IMR-90 (cell line): Measurements from ENCODE around the gene ALDH1B1. TPM values are rescaled to one million over a fixed set of nuclear protein-coding genes. Genes with fewer than 3 reads are reported as not detected.

Experiments used
- ATAC-seq: fragments of 200-7000 bp; cut with Tn5 transposase; 2 replicates; pipeline ENCODE4 v1.9.1; 2020; ENCODE audit warnings: low read depth, mild to moderate bottlenecking, moderate library complexity
- BruUV-seq: library from RNA; stranded (reverse); fragments of 400-500 nt; replicated peaks from 2 replicates; lab custom pipeline; 2021; lab: Mats Ljungman, UMichigan
- CTCF ChIA-PET: fragments of 300-600 bp; formaldehyde crosslinking; extraction: SDS; loops from one replicate; lab custom pipeline; 2021; ENCODE audit warnings: antibody characterized with exemption; lab: Yijun Ruan, JAX
- POLR2A ChIA-PET: fragments of 300-600 bp; sonication (Branson Sonifier 250); formaldehyde crosslinking; loops from one replicate; lab custom pipeline; 2022; ENCODE audit warnings: antibody characterized with exemption; ENCODE audit not compliant: unreplicated experiment; lab: Charles Lee
- DNase-seq: peaks from one replicate; pipeline ENCODE4 v3.0.0; 2013
- H2AFZ ChIP-seq: replicated peaks from 2 replicates; pipeline ENCODE3; 2013; ENCODE audit warnings: low read length, mild to moderate bottlenecking; ENCODE audit not compliant: poor library complexity
- H2AK5ac ChIP-seq: 2 replicates; pipeline ENCODE4 v1.6.1; 2013; ENCODE audit warnings: low read depth, low read length, inconsistent platforms
- H2AK9ac ChIP-seq: replicated peaks from 2 replicates; pipeline ENCODE3; 2013; ENCODE audit warnings: mild to moderate bottlenecking, low read depth, low read length, moderate library complexity; ENCODE audit not compliant: poor library complexity
- H2BK120ac ChIP-seq: 2 replicates; pipeline ENCODE4 v1.6.1; 2013; ENCODE audit warnings: low read depth, low read length, inconsistent platforms
- H2BK15ac ChIP-seq: 3 replicates; pipeline ENCODE4 v1.6.1; 2013; ENCODE audit warnings: low read depth, low read length, inconsistent platforms
- H2BK20ac ChIP-seq: 2 replicates; pipeline ENCODE4 v1.6.1; 2013; ENCODE audit warnings: low read depth, mild to moderate bottlenecking, inconsistent platforms, low read length, moderate library complexity
- H2BK5ac ChIP-seq: 2 replicates; pipeline ENCODE4 v1.6.1; 2013; ENCODE audit warnings: mild to moderate bottlenecking, low read depth, low read length, inconsistent platforms; ENCODE audit not compliant: poor library complexity, severe bottlenecking
- H3K14ac ChIP-seq: replicated peaks from 2 replicates; pipeline ENCODE4 v1.6.1; 2013; ENCODE audit warnings: low read depth, low read length, inconsistent platforms
- H3K18ac ChIP-seq: 2 replicates; pipeline ENCODE4 v1.6.1; 2013; ENCODE audit warnings: low read depth, low read length, control low read depth
- H3K23ac ChIP-seq: 2 replicates; pipeline ENCODE4 v1.6.1; 2013; ENCODE audit warnings: low read depth, low read length, inconsistent platforms
- H3K27ac ChIP-seq: 2 replicates; pipeline ENCODE4 v1.5.1; 2013; ENCODE audit warnings: mild to moderate bottlenecking, control low read depth, low read length; ENCODE audit not compliant: insufficient read depth
- H3K27me3 ChIP-seq: 2 replicates; pipeline ENCODE4 v1.6.1; 2013; ENCODE audit warnings: low read length; ENCODE audit not compliant: control insufficient read depth, insufficient read depth
- H3K36me3 ChIP-seq: 2 replicates; pipeline ENCODE4 v1.6.1; 2013; ENCODE audit warnings: low read length, mixed read lengths; ENCODE audit not compliant: control insufficient read depth, insufficient read depth
- H3K4ac ChIP-seq: 2 replicates; pipeline ENCODE4 v1.6.1; 2013; ENCODE audit warnings: low read depth, low read length, inconsistent platforms
- H3K4me1 ChIP-seq: 2 replicates; pipeline ENCODE4 v1.6.1; 2013; ENCODE audit warnings: low read length, mixed read lengths; ENCODE audit not compliant: control insufficient read depth, insufficient read depth
- H3K4me2 ChIP-seq: 2 replicates; pipeline ENCODE4 v1.6.1; 2013; ENCODE audit warnings: low read depth, mild to moderate bottlenecking, control low read depth, low read length, moderate library complexity
- H3K4me3 ChIP-seq: 2 replicates; pipeline ENCODE4 v1.5.1; 2013; ENCODE audit warnings: low read depth, mild to moderate bottlenecking, control low read depth, low read length, moderate library complexity; ENCODE audit not compliant: insufficient read depth
- H3K56ac ChIP-seq: 2 replicates; pipeline ENCODE4 v1.6.1; 2013; ENCODE audit warnings: low read length, inconsistent platforms; ENCODE audit not compliant: insufficient read depth; ENCODE audit errors: extremely low read depth
- H3K79me1 ChIP-seq, 2 experiments: 2 replicates each; pipeline ENCODE4 v1.6.1; 2013; ENCODE audit warnings: low read length in 2 of 2, inconsistent platforms in 1 of 2, low read depth in 1 of 2
- H3K9ac ChIP-seq: 2 replicates; pipeline ENCODE4 v1.6.1; 2013; ENCODE audit warnings: low read depth, low read length, control low read depth
- H3K9me1 ChIP-seq: 2 replicates; pipeline ENCODE4 v1.6.1; 2013; ENCODE audit warnings: low read length, inconsistent platforms; ENCODE audit not compliant: insufficient read depth
- H3K9me3 ChIP-seq: 2 replicates; pipeline ENCODE4 v1.6.1; 2013; ENCODE audit warnings: low read length; ENCODE audit not compliant: control insufficient read depth, insufficient read depth
- H4K20me1 ChIP-seq: 2 replicates; pipeline ENCODE4 v1.6.1; 2013; ENCODE audit warnings: low read length, inconsistent platforms; ENCODE audit not compliant: insufficient read depth
- H4K5ac ChIP-seq: 2 replicates; pipeline ENCODE4 v1.6.1; 2013; ENCODE audit warnings: mild to moderate bottlenecking, low read depth, low read length, control low read depth
- H4K8ac ChIP-seq, 2 experiments: 2 replicates each; pipeline ENCODE4 v1.6.1; 2013; ENCODE audit warnings: low read depth in 2 of 2, low read length in 2 of 2, control low read depth in 1 of 2, inconsistent platforms in 1 of 2
- H4K91ac ChIP-seq: 2 replicates; pipeline ENCODE4 v1.6.1; 2013; ENCODE audit warnings: low read depth, low read length, inconsistent platforms; ENCODE audit not compliant: insufficient read depth
- CTCF ChIP-seq: conservative IDR thresholded peaks from 2 replicates; pipeline ENCODE4 v1.5.1; 2012; ENCODE audit warnings: mild to moderate bottlenecking, low read depth, low read length, improper control_type of control experiment
- RCOR1 ChIP-seq: IDR thresholded peaks from 2 replicates; pipeline ENCODE4 v1.6.1; 2012; ENCODE audit warnings: mild to moderate bottlenecking, low read length, improper control_type of control experiment; ENCODE audit not compliant: insufficient replicate concordance
- WGBS, 2 experiments: methylation state at CpG; one replicate each; pipeline versions ENCODE4 v1.1.5 to v1.1.7; 2013; ENCODE audit warnings: missing lambda C conversion rate in 2 of 2; ENCODE audit not compliant: insufficient read length in 1 of 2; ENCODE audit errors: extremely low coverage in 2 of 2; 5-methylcytosine and 5-hydroxymethylcytosine counted together
- dilution Hi-C: fragments of 300-500 bp; cut with HindIII; formaldehyde crosslinking; loops from one replicate; pipeline ENCODE4 v1.14.3; 2018; ENCODE audit warnings: low sequenced_read_pairs; ENCODE audit not compliant: unreplicated experiment
- in situ Hi-C: fragments of 300-500 bp; cut with MboI; formaldehyde crosslinking; loops from 3 replicates; pipeline ENCODE4 v1.14.3; 2019; ENCODE audit warnings: low sequenced_read_pairs, inconsistent platforms, mixed read lengths
- intact Hi-C: fragments of 100-400 bp; cut with micrococcal nuclease; formaldehyde crosslinking; loops from 2 replicates; pipeline ENCODE4 v1.10.0; 2022
- polyA plus RNA-seq, 3 experiments: library from polyadenylated mRNA; depleted of rRNA; stranded (reverse); fragments of >200 nt; gene quantifications; 2 replicates each; pipeline ENCODE4 v1.2.3, GENCODE V29; 2012; ENCODE audit warnings: low replicate concordance in 1 of 3
- total RNA-seq: library from RNA; depleted of rRNA; stranded (reverse); fragments of >200 nt; gene quantifications from 2 replicates; pipeline ENCODE4 v1.2.3, GENCODE V29; 2012

Gene ALDH1B1
- total and polyA plus RNA-seq, 2 of the 4 experiments (the other 2 are of a cell fraction), result 29.6 to 37.6 TPM

- peaks cover 59% of the 10 kb centered on the region for H3K27me3 ChIP-seq
- H2BK15ac ChIP-seq, result no peak overlapping the region
Measured at GRCh38 chr9:38404314-38404713, 11.8 kb downstream of the ALDH1B1 start.

More at GRCh38 chr9:38404314-38404713, 11.8 kb downstream of the ALDH1B1 start:
- Histone ChIP-seq H3K9me3 (no peaks in the 10 kb centered on the region), H3K9ac (no peak overlapping the region), H4K8ac (no peak overlapping the region), H3K56ac (no peak overlapping the region), H2AFZ (no peak overlapping the region), H3K4ac (no peak overlapping the region), H2AK9ac (no peak overlapping the region), H4K91ac (no peak overlapping the region), H2BK20ac (no peak overlapping the region), H4K20me1 (no peaks in the 10 kb centered on the region; the same call in 1 of the 2 replicates), H3K4me3 (no peak overlapping the region), H3K79me1 (0 out of 4 replicates have a peak, but pooled peaks cover 0 to 4% of the 10 kb centered on the region in 2 experiments), H4K5ac (no peak overlapping the region), H3K4me2 (no peak overlapping the region), H3K14ac (no peak overlapping the region), H3K9me1 (no peaks in the 10 kb centered on the region; the same call in 1 of the 2 replicates), H3K36me3 (no peaks in the 10 kb centered on the region), H2BK120ac (no peak overlapping the region), H3K18ac (no peak overlapping the region), H3K23ac (no peak overlapping the region), H2BK5ac (no peak overlapping the region), H3K27ac (no peak overlapping the region), H2AK5ac (no peak overlapping the region), H3K4me1 (no peaks in the 10 kb centered on the region)
- CTCF ChIA-PET, result no interaction called here
- no peak for DNase-seq
- no CpG with 5 or more reads among the region's 6 CpGs for WGBS, 2 experiments
- TF ChIP-seq CTCF, result no peak
- TF ChIP-seq RCOR1, result no peak
- intact Hi-C loops (loop anchor here (5.0 to 10.0 kb wide), 4 partner anchors 60 to 920 kb away; partner anchors contain the start of gene POLR1E), dilution Hi-C loops (no loop called here), in situ Hi-C loops (no loop called here)
- POLR2A ChIA-PET, result no interaction called here
- no TSS peak for BruUV-seq
- no peak for ATAC-seq
